CD8-positive, alpha-beta memory T cell (primary cell): ENCODE results near the gene RNF40. TPM values are rescaled to one million over a fixed set of nuclear protein-coding genes. Genes with fewer than 3 reads are reported as not detected.

ENCODE experiments used
- CTCF ChIA-PET: fragments of 350-600 bp; sonication (Branson Sonifier 250); formaldehyde crosslinking; loops from one replicate; lab custom pipeline; 2021; ENCODE audit warnings: antibody characterized with exemption; lab: Charles Lee
- POLR2A ChIA-PET: fragments of 350-600 bp; sonication (Branson Sonifier 250); formaldehyde crosslinking; loops from one replicate; lab custom pipeline; 2021; ENCODE audit warnings: antibody characterized with exemption; lab: Charles Lee
- DNase-seq, 5 donors: peaks; one replicate each; pipeline versions ENCODE4 v3.0.0 to v3.0.0-alpha.2; 2020 to 2022; ENCODE audit warnings: mixed read lengths in 1 of 5
- H3K27ac ChIP-seq: one replicate; pipeline ENCODE4 v1.7.0; 2013; ENCODE audit warnings: low read depth, mild to moderate bottlenecking, low read length, moderate library complexity
- H3K27me3 ChIP-seq: 2 replicates; pipeline ENCODE4 v1.7.0; 2013; ENCODE audit warnings: low read length, mild to moderate bottlenecking; ENCODE audit not compliant: insufficient read depth, poor library complexity, severe bottlenecking
- H3K36me3 ChIP-seq: 2 replicates; pipeline ENCODE4 v1.7.0; 2013; ENCODE audit warnings: mild to moderate bottlenecking, low read length, moderate library complexity; ENCODE audit not compliant: insufficient read depth
- H3K4me1 ChIP-seq: 2 replicates; pipeline ENCODE4 v1.7.0; 2013; ENCODE audit warnings: mild to moderate bottlenecking, low read length, moderate library complexity; ENCODE audit not compliant: insufficient read depth
- H3K4me3 ChIP-seq: 2 replicates; pipeline ENCODE4 v1.7.0; 2013; ENCODE audit warnings: mild to moderate bottlenecking, low read length
- H3K9me3 ChIP-seq: 2 replicates; pipeline ENCODE4 v1.7.0; 2013; ENCODE audit warnings: mild to moderate bottlenecking, low read length
- H3K27ac Mint-ChIP-seq, 8 donors: one replicate each; pipeline ENCODE4 v1.8.0; 2020 to 2021; ENCODE audit warnings: mixed read lengths in 8 of 8, mild to moderate bottlenecking in 6 of 8, inconsistent platforms in 3 of 8, moderate library complexity in 3 of 8
- H3K27me3 Mint-ChIP-seq, 2 donors: one replicate each; pipeline ENCODE4 v1.8.0; 2020 to 2021; ENCODE audit warnings: mixed read lengths in 2 of 2, mild to moderate bottlenecking in 1 of 2, moderate library complexity in 1 of 2
- H3K36me3 Mint-ChIP-seq, 3 donors: one replicate each; pipeline ENCODE4 v1.8.0; 2020 to 2021; ENCODE audit warnings: mixed read lengths in 3 of 3, inconsistent platforms in 1 of 3, mild to moderate bottlenecking in 1 of 3
- H3K4me1 Mint-ChIP-seq, 3 donors: one replicate each; pipeline ENCODE4 v1.8.0; 2020 to 2021; ENCODE audit warnings: mixed read lengths in 3 of 3, inconsistent platforms in 1 of 3, mild to moderate bottlenecking in 1 of 3
- H3K4me3 Mint-ChIP-seq, 7 donors: one replicate each; pipeline ENCODE4 v1.8.0; 2020 to 2021; ENCODE audit warnings: mixed read lengths in 7 of 7, mild to moderate bottlenecking in 6 of 7, moderate library complexity in 4 of 7, inconsistent platforms in 2 of 7
- H3K9me3 Mint-ChIP-seq, 5 donors: one replicate each; pipeline ENCODE4 v1.8.0; 2020 to 2022; ENCODE audit warnings: mixed read lengths in 5 of 5, mild to moderate bottlenecking in 3 of 5, moderate library complexity in 2 of 5, inconsistent platforms in 1 of 5
- polyA plus RNA-seq: library from polyadenylated mRNA; unstranded; fragments of 300-500 nt; fragmentation: Illumina TruSeq; gene quantifications from one replicate; pipeline ENCODE4 v1.2.3, GENCODE V29; 2021
- total RNA-seq, 2 experiments: library from RNA; stranded (reverse); gene quantifications; one replicate each; pipeline ENCODE4 v1.2.3, GENCODE V29; 2021

The RNF40 gene
- total and polyA plus RNA-seq, 3 experiments from 2014 or later, result 61.9 to 157 (median 152) TPM

GRCh38 chr16:30744183-30744582, 17.9 kb upstream of the RNF40 start:
- no peak for DNase-seq
- no peaks in the 10 kb centered on the region for H3K27me3 ChIP-seq
- H3K4me3 Mint-ChIP-seq, result peak overlapping the region in 1 of 7 donors; percentile 19
- H3K4me1 ChIP-seq, result peaks cover 8% of the 10 kb centered on the region
- H3K36me3 Mint-ChIP-seq, result peaks cover 0 to 44% (median 10%) of the 10 kb centered on the region in 3 donors
- CTCF ChIA-PET, result interaction anchor here (1.4 kb wide), 1 partner anchor 70 kb away, joined by 3 read pairs; no protein-coding TSS in a partner anchor
- H3K9me3 Mint-ChIP-seq, result no peaks in the 10 kb centered on the region
- peak overlapping the region in 1 of 8 donors; percentile 23 for H3K27ac Mint-ChIP-seq
- no peak overlapping the region for H3K4me3 ChIP-seq
- H3K9me3 ChIP-seq, result no peaks in the 10 kb centered on the region
- H3K27me3 Mint-ChIP-seq, result no peaks in the 10 kb centered on the region
- POLR2A ChIA-PET, result no interaction called here
- H3K27ac ChIP-seq, result no peak overlapping the region
- peaks cover 7% of the 10 kb centered on the region for H3K36me3 ChIP-seq
- peaks cover 20 to 31% (median 23%) of the 10 kb centered on the region in 3 donors for H3K4me1 Mint-ChIP-seq

DNA sequence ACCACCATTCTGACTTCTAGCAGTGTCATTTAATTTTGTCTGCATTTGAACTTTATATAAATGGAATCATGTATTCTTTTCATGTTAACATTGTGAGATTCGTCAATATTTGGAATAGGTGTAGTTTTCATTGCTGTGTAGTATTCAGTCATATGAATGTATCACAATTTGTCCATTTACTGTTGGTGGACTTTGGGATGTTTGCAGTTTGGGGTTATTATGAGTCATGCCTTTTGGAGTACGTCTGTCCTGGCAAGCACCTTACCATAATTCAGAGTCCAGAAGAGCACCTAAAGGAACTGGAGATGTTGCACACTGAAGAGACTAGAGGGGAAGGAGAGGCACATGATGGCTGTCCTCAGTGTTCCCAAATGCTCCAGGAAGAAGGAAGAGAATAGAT, 17.0 kb upstream of the RNF40 start:
- Histone ChIP-seq H3K27me3 (no peaks in the 10 kb centered on the region), H3K36me3 (peaks cover 7% of the 10 kb centered on the region), H3K9me3 (no peaks in the 10 kb centered on the region), H3K27ac (no peak overlapping the region), H3K4me1 (peaks cover 14% of the 10 kb centered on the region), H3K4me3 (no peak overlapping the region)
- Mint-ChIP-seq H3K36me3 (peaks cover 0 to 47% (median 10%) of the 10 kb centered on the region in 3 donors), H3K4me3 (no peak overlapping the region), H3K9me3 (no peaks in the 10 kb centered on the region), H3K27ac (peak overlapping the region in 5 of 8 donors; percentile 5 to 73 (median 45)), H3K27me3 (no peaks in the 10 kb centered on the region), H3K4me1 (peaks cover 27 to 39% (median 31%) of the 10 kb centered on the region in 3 donors)
- CTCF ChIA-PET, result no interaction called here
- POLR2A ChIA-PET, result interaction anchor here (0.5 kb wide), 1 partner anchor 675 kb away, joined by 3 read pairs; no protein-coding TSS in a partner anchor
- DNase-seq, result no peak

DNA sequence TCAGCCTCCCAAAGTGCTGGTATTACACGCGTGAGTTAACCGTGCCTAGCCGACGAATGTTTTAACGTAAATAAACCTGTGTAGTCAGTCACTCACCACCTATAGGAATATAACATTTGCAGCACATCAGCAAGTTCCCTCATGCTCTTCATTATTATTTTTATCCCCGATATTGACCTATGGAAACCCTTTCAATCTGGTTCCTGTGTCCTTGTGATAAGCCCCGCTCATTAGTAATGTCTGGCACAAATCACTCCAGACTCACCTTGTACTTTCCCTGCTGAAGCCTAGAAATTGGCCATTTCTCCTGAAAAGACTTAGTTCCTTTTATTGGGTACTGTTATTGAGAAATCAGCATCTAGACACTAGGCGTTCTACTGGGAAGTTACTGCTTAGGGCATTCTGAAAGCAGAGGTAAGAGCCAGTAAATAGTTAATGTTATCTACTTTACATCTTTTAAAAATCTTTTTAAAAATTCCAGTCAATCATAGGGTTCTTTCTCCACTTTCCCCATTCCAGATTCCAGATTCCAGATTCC, 15.4 kb upstream of the RNF40 start:
- peaks cover 4 to 49% (median 14%) of the 10 kb centered on the region in 3 donors for H3K36me3 Mint-ChIP-seq
- H3K4me1 Mint-ChIP-seq, result peaks cover 22 to 35% (median 34%) of the 10 kb centered on the region in 3 donors
- ChIA-PET POLR2A (no interaction called here), CTCF (interaction anchor here (1.4 to 1.6 kb wide), 2 partner anchors 22 to 35 kb away, joined by 3 to 4 read pairs; no protein-coding TSS in a partner anchor)
- no peak for DNase-seq
- Histone ChIP-seq H3K27me3 (no peaks in the 10 kb centered on the region), H3K4me3 (no peak overlapping the region), H3K9me3 (no peaks in the 10 kb centered on the region), H3K27ac (no peak overlapping the region), H3K36me3 (peaks cover 7% of the 10 kb centered on the region), H3K4me1 (peaks cover 14% of the 10 kb centered on the region)
- peak overlapping the region in 7 of 8 donors; percentile 57 to 96 (median 88) for H3K27ac Mint-ChIP-seq
- no peaks in the 10 kb centered on the region for H3K27me3 Mint-ChIP-seq
- H3K4me3 Mint-ChIP-seq, result no peak overlapping the region
- H3K9me3 Mint-ChIP-seq, result no peaks in the 10 kb centered on the region

GRCh38 chr16:30747331-30747730, 14.8 kb upstream of the RNF40 start:
- H3K4me3 Mint-ChIP-seq, result peak overlapping the region; percentile 86 to 96 (median 90)
- Histone ChIP-seq H3K27me3 (no peaks in the 10 kb centered on the region), H3K27ac (peak overlapping the region; percentile 72), H3K4me3 (peak overlapping the region; percentile 75), H3K9me3 (no peaks in the 10 kb centered on the region), H3K36me3 (peaks cover 7% of the 10 kb centered on the region), H3K4me1 (peaks cover 14% of the 10 kb centered on the region)
- peaks cover 4 to 44% (median 11%) of the 10 kb centered on the region in 3 donors for H3K36me3 Mint-ChIP-seq
- POLR2A ChIA-PET, result interaction anchor here (0.6 to 1.4 kb wide), 11 partner anchors 14 to 680 kb away, joined by 3 to 5 read pairs (median 4); partner anchors contain the start of genes FBRS and SRCAP
- no peak for DNase-seq
- H3K9me3 Mint-ChIP-seq, result no peaks in the 10 kb centered on the region
- peak overlapping the region; percentile 57 to 96 (median 90) for H3K27ac Mint-ChIP-seq
- peaks cover 22 to 35% (median 34%) of the 10 kb centered on the region in 3 donors for H3K4me1 Mint-ChIP-seq
- no peaks in the 10 kb centered on the region for H3K27me3 Mint-ChIP-seq
- CTCF ChIA-PET, result interaction anchor here (0.7 to 1.6 kb wide), 5 partner anchors 10 to 155 kb away, joined by 3 to 5 read pairs (median 3); no protein-coding TSS in a partner anchor

DNA sequence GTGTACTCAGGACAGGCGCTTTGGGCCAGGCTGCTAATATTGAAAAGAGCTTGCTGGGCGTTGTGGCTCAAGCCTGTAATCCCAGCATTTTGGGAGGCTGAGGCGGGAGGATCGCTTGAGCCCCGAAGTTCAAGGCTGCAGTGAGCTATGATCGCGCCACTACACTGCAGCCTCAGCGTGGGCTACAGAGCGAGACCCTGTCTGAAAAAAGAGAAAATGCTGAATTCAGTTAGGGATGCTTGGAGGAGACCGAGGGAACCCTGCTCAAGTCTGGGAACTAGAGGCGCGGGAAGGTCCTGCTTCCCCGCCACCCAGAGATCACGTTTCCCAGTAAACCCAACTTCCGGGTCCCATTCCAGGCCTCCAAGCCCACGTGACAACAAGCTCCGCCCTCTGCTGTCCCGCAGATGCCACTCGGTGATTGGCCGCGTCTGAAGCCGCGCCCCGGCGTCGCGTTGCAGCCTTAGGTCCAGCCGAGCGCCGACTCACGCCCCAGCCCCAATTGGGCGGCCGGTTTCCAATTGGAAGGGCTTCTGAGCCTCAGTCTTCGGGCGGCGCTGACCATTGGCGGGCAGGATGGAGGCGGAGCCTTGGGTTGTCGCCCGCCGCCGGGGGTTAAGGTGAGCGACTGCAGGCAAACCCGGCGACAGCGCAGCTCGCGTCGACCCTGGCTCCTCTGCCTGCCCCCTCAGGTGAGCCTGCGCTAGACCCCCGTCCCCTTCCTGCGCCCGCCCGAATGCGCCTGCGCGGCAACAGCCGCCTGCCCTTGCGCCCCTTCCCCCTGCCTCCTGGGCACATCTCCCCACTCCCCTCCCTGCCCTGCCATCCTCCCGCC, 14.1 kb upstream of the RNF40 start, which contains the start of gene PHKG2:
PHKG2 (plus strand) TSS at position 627 of the 835 bp plus-strand sequence. CDS start 396 bp downstream, outside the sequence.
- POLR2A ChIA-PET, result interaction anchor here (0.6 to 1.4 kb wide), 13 partner anchors 13 to 681 kb away, joined by 3 to 7 read pairs (median 4); partner anchors contain the start of genes FBRS and SRCAP
- peaks cover 22 to 35% (median 34%) of the 10 kb centered on the region in 3 donors for H3K4me1 Mint-ChIP-seq

GRCh38 chr16:30748634-30749445, 13.3 kb upstream of the RNF40 start:
- Mint-ChIP-seq H3K27ac (peak overlapping the region; percentile 82 to 96 (median 90)), H3K36me3 (peaks cover 4 to 47% (median 11%) of the 10 kb centered on the region in 3 donors), H3K4me1 (peaks cover 22 to 35% (median 34%) of the 10 kb centered on the region in 3 donors), H3K4me3 (peak overlapping the region; percentile 86 to 96 (median 90)), H3K9me3 (no peaks in the 10 kb centered on the region), H3K27me3 (no peaks in the 10 kb centered on the region)
- Histone ChIP-seq H3K4me3 (peak overlapping the region; percentile 75), H3K27ac (no peak overlapping the region), H3K4me1 (peaks cover 14% of the 10 kb centered on the region), H3K36me3 (peaks cover 8% of the 10 kb centered on the region), H3K27me3 (no peaks in the 10 kb centered on the region), H3K9me3 (no peaks in the 10 kb centered on the region)
- POLR2A ChIA-PET, result interaction anchor here (0.7 to 1.4 kb wide), 8 partner anchors 12 to 393 kb away, joined by 3 to 7 read pairs (median 4); partner anchors contain the start of gene FBRS
- CTCF ChIA-PET, result interaction anchor here (0.7 to 1.0 kb wide), 2 partner anchors 12 to 14 kb away, joined by 3 to 5 read pairs; no protein-coding TSS in a partner anchor
- peak in 3 of 5 donors; percentile 21 to 63 (median 23) for DNase-seq

More for the DNA sequence above, 14.1 kb upstream of the RNF40 start, which contains the start of gene PHKG2:
- H3K9me3 Mint-ChIP-seq, result no peaks in the 10 kb centered on the region
- Histone ChIP-seq H3K36me3 (peaks cover 9% of the 10 kb centered on the region), H3K9me3 (no peaks in the 10 kb centered on the region), H3K4me1 (peaks cover 14% of the 10 kb centered on the region), H3K27ac (peak within 1 kb of the TSS; percentile 72), H3K4me3 (peak within 1 kb of the TSS; percentile 75), H3K27me3 (no peaks in the 10 kb centered on the region)
- peak within 1 kb of the TSS; percentile 86 to 96 (median 90) for H3K4me3 Mint-ChIP-seq
- CTCF ChIA-PET, result interaction anchor here (0.7 to 1.6 kb wide), 5 partner anchors 11 to 155 kb away, joined by 3 to 5 read pairs (median 3); no protein-coding TSS in a partner anchor
- peak within 1 kb of the TSS; percentile 82 to 96 (median 90) for H3K27ac Mint-ChIP-seq
- H3K36me3 Mint-ChIP-seq, result peaks cover 4 to 48% (median 11%) of the 10 kb centered on the region in 3 donors
- DNase-seq, result peak; percentile 94 to 98 (median 95)
- no peaks in the 10 kb centered on the region for H3K27me3 Mint-ChIP-seq

- Histone ChIP-seq H3K4me1 (peaks cover 14% of the 10 kb centered on the region), H3K9me3 (no peaks in the 10 kb centered on the region), H3K27ac (no peak overlapping the region), H3K36me3 (peaks cover 13% of the 10 kb centered on the region), H3K4me3 (no peak overlapping the region), H3K27me3 (no peaks in the 10 kb centered on the region)
- peaks cover 4 to 53% (median 11%) of the 10 kb centered on the region in 3 donors for H3K36me3 Mint-ChIP-seq
- H3K9me3 Mint-ChIP-seq, result no peaks in the 10 kb centered on the region
- peaks cover 22 to 35% (median 34%) of the 10 kb centered on the region in 3 donors for H3K4me1 Mint-ChIP-seq
- DNase-seq, result no peak
- H3K4me3 Mint-ChIP-seq, result peak overlapping the region; percentile 35 to 91 (median 79)
- ChIA-PET CTCF (no interaction called here), POLR2A (no interaction called here)
- no peaks in the 10 kb centered on the region for H3K27me3 Mint-ChIP-seq
- H3K27ac Mint-ChIP-seq, result peak overlapping the region in 4 of 8 donors; percentile 10 to 50 (median 40)
Observed at GRCh38 chr16:30750201-30750600, 11.9 kb upstream of the RNF40 start.
